ENCODE data around the gene RTP5.

DNA sequence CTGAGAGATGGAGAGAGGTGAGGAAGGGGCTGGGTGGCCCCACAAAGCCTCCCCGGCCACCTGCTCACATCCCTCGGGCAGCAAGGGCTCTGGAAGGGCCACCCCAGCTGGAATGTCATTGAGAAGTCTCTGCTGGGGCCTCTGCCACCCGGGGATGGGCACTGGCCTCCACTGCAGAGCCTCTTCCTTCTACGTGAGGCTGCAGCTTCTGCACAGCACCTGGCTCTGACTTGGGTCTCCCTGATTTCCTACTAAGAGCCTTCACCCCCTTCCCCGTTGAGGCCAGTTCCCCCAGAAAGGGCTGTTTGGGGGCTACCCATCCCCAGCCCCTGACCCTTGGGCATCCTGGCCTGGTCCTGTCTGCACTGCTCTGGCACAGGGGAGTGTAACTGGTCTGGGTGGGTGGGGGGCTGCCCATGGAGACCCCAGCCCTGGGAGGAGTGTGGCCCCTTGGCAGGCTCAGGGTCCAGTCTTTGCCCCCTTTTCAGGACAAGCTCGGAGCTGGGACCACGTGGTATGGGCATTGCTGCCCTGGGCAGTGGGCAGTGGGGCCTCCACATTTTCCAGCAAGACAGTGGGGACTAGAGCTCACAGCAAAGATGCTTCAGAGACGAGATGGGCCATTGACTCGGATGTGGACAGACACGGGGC lies 16.4 kb upstream of the RTP5 start:
- TF ChIP-seq, protein P1, sequence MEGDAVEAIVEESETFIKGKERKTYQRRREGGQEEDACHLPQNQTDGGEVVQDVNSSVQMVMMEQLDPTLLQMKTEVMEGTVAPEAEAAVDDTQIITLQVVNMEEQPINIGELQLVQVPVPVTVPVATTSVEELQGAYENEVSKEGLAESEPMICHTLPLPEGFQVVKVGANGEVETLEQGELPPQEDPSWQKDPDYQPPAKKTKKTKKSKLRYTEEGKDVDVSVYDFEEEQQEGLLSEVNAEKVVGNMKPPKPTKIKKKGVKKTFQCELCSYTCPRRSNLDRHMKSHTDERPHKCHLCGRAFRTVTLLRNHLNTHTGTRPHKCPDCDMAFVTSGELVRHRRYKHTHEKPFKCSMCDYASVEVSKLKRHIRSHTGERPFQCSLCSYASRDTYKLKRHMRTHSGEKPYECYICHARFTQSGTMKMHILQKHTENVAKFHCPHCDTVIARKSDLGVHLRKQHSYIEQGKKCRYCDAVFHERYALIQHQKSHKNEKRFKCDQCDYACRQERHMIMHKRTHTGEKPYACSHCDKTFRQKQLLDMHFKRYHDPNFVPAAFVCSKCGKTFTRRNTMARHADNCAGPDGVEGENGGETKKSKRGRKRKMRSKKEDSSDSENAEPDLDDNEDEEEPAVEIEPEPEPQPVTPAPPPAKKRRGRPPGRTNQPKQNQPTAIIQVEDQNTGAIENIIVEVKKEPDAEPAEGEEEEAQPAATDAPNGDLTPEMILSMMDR (IDR thresholded peaks at IDR 0.05; ENCODE audit: insufficient read depth, low read length, poor library complexity, severe bottlenecking), result no peak
- TF ChIP-seq EZH2phosphoT487 (conservative IDR thresholded peaks at IDR 0.05; ENCODE audit: low read length), result no peak
